Endothelial cell of umbilical vein (primary cell): ENCODE measurements around the gene KRT10. TPM values are rescaled to one million over a fixed set of nuclear protein-coding genes. Genes with fewer than 3 reads are reported as not detected.

Experiments used
- BruUV-seq: library from RNA; stranded (reverse); fragments of 400-500 nt; replicated peaks from 2 replicates; lab custom pipeline; 2021; lab: Mats Ljungman, UMichigan
- CTCF ChIA-PET: fragments of 300-600, 350-600 bp; sonication (Branson Sonifier 250); formaldehyde crosslinking; loops from one replicate; lab custom pipeline; 2021; ENCODE audit warnings: antibody characterized with exemption, inconsistent platforms; lab: Charles Lee
- POLR2A ChIA-PET: fragments of 300-600, 350-600 bp; sonication (Branson Sonifier 250); formaldehyde crosslinking; loops from one replicate; lab custom pipeline; 2021; ENCODE audit warnings: antibody characterized with exemption, inconsistent platforms; lab: Charles Lee
- DNase-seq: peaks from one replicate; pipeline ENCODE4 v3.0.0-alpha.2; 2011; ENCODE audit warnings: low read depth, low spot score
- FAIRE-seq: peaks from 2 replicates; lab custom pipeline; 2011; peaks lifted over from hg19 to GRCh38; lab: Jason Lieb, UNC
- H2AFZ ChIP-seq: 2 replicates; pipeline ENCODE4 v1.6.0; 2012; ENCODE audit warnings: low read depth, low read length, control low read depth, inconsistent platforms
- H3K27ac ChIP-seq: 2 replicates; pipeline ENCODE4 v1.5.1; 2011; ENCODE audit warnings: low read depth, mild to moderate bottlenecking, control low read depth, low read length, moderate library complexity; ENCODE audit not compliant: insufficient read depth
- H3K27me3 ChIP-seq, 2 experiments: 2 replicates each; pipeline versions ENCODE4 v1.6.0 to v1.6.1; 2011; ENCODE audit warnings: low read length in 2 of 2, mixed read lengths in 1 of 2; ENCODE audit not compliant: control insufficient read depth in 2 of 2, insufficient read depth in 2 of 2
- H3K36me3 ChIP-seq, 2 experiments: 2 replicates in 1 of 2; 3 replicates in 1 of 2; pipeline ENCODE4 v1.5.1; 2011; ENCODE audit warnings: low read length in 2 of 2, mild to moderate bottlenecking in 1 of 2, moderate library complexity in 1 of 2; ENCODE audit not compliant: control insufficient read depth in 2 of 2, insufficient read depth in 2 of 2; ENCODE audit errors: extremely low read depth in 1 of 2
- H3K4me1 ChIP-seq: 3 replicates; pipeline ENCODE4 v1.5.1; 2011; ENCODE audit warnings: mild to moderate bottlenecking, low read length; ENCODE audit not compliant: control insufficient read depth, insufficient read depth; ENCODE audit errors: extremely low read depth
- H3K4me2 ChIP-seq: 2 replicates; pipeline ENCODE4 v1.6.1; 2011; ENCODE audit warnings: low read length, control low read depth, mixed read lengths; ENCODE audit not compliant: insufficient read depth
- H3K4me3 ChIP-seq, 3 experiments: fragments of 200-600 bp in 1 of 3; sonication (generic), shearing (Covaris generic) in 1 of 3; replicated peaks in 1 of 3; 2 replicates each; pipeline ENCODE4 v1.5.1; 2011 to 2016; ENCODE audit warnings: control low read depth in 3 of 3, low read length in 3 of 3, mild to moderate bottlenecking in 2 of 3, inconsistent platforms in 1 of 3, low read depth in 1 of 3, moderate library complexity in 1 of 3; ENCODE audit not compliant: insufficient read depth in 1 of 3
- H3K79me2 ChIP-seq: 2 replicates; pipeline ENCODE4 v1.6.0; 2012; ENCODE audit warnings: low read length, inconsistent platforms; ENCODE audit not compliant: control insufficient read depth, insufficient read depth
- H3K9ac ChIP-seq: replicated peaks from 2 replicates; pipeline ENCODE3; 2011; ENCODE audit warnings: low read length, control low read depth; ENCODE audit not compliant: insufficient read depth; ENCODE audit errors: extremely low read depth
- H3K9me1 ChIP-seq: replicated peaks from 3 replicates; pipeline ENCODE4 v1.6.0; 2011; ENCODE audit warnings: mild to moderate bottlenecking, low read length; ENCODE audit not compliant: control insufficient read depth, insufficient read depth; ENCODE audit errors: extremely low read depth
- H3K9me3 ChIP-seq: replicated peaks from 2 replicates; pipeline ENCODE4 v1.5.1; 2012; ENCODE audit warnings: low read length, inconsistent platforms; ENCODE audit not compliant: control insufficient read depth, insufficient read depth
- H4K20me1 ChIP-seq: replicated peaks from 2 replicates; pipeline ENCODE3; 2011; ENCODE audit warnings: mild to moderate bottlenecking, low read length; ENCODE audit not compliant: control insufficient read depth, insufficient read depth; ENCODE audit errors: extremely low read depth
- EZH2 ChIP-seq: IDR thresholded peaks from 2 replicates; pipeline ENCODE4 v1.6.1; 2012; ENCODE audit warnings: borderline replicate concordance, low read depth, mild to moderate bottlenecking, moderate library complexity, low read length, inconsistent platforms; ENCODE audit not compliant: severe bottlenecking
- FOS ChIP-seq: IDR thresholded peaks from 2 replicates; pipeline ENCODE4 v1.6.1; 2011; ENCODE audit warnings: mild to moderate bottlenecking, low read length, moderate library complexity, borderline replicate concordance; ENCODE audit not compliant: insufficient read depth
- GATA2 ChIP-seq: IDR thresholded peaks from 2 replicates; pipeline ENCODE4 v1.7.0; 2011; ENCODE audit warnings: low read depth, mild to moderate bottlenecking, moderate library complexity, mixed read lengths, low read length; ENCODE audit not compliant: insufficient read length, insufficient read depth
- JUN ChIP-seq: IDR thresholded peaks from 2 replicates; pipeline ENCODE4 v1.6.1; 2011; ENCODE audit warnings: borderline replicate concordance, low read depth; ENCODE audit not compliant: insufficient read length, insufficient read depth
- MYC ChIP-seq: IDR thresholded peaks from one replicate; pipeline ENCODE4 v1.6.1; 2011; ENCODE audit warnings: mild to moderate bottlenecking, low read depth, low read length
- POLR2A ChIP-seq: IDR thresholded peaks from 2 replicates; pipeline ENCODE4 v1.6.1; 2012; ENCODE audit warnings: low read depth, mild to moderate bottlenecking, control low read depth, low read length
- POLR2AphosphoS5 ChIP-seq: IDR thresholded peaks from 2 replicates; pipeline ENCODE4 v1.6.1; 2012; ENCODE audit warnings: low read depth, mild to moderate bottlenecking, control low read depth, low read length, moderate library complexity; ENCODE audit not compliant: insufficient read depth
- dilution Hi-C: fragments of 300-500 bp; cut with MboI; formaldehyde crosslinking; loops from one replicate; pipeline ENCODE4 v1.15.0; 2019; ENCODE audit warnings: low sequenced_read_pairs; ENCODE audit not compliant: extremely low pct_ligation_motif_present
- intact Hi-C: fragments of 100-400 bp; cut with micrococcal nuclease; formaldehyde crosslinking; loops from one replicate; pipeline ENCODE4 v1.10.0; 2022
- polyA plus RNA-seq, 4 experiments: library from polyadenylated mRNA; depleted of rRNA in 3 of 4; stranded (reverse) in 3 of 4; unstranded in 1 of 4; fragments of >200 nt; gene quantifications; 2 replicates each; pipeline versions ENCODE4 v1.2.1 to v1.2.3, GENCODE V29; 2011 to 2012; ENCODE audit warnings: missing spikeins in 1 of 4
- total RNA-seq: library from RNA; stranded (reverse); gene quantifications from 2 replicates; pipeline ENCODE4 v1.2.3, GENCODE V29; 2021
- TF ChIP-seq, protein P1 (sequence below): IDR thresholded peaks from 2 replicates; pipeline ENCODE4 v1.6.1; 2011; ENCODE audit not compliant: insufficient read depth, insufficient read length
- TF ChIP-seq, protein P2 (sequence below), 2 donors: IDR thresholded peaks; 1 replicate in 1 of 2; 2 replicates in 1 of 2; pipeline ENCODE4 v1.5.1; 2011; ENCODE audit warnings: low read length in 2 of 2, mild to moderate bottlenecking in 2 of 2, moderate library complexity in 2 of 2, control low read depth in 1 of 2, inconsistent platforms in 1 of 2, low read depth in 1 of 2; ENCODE audit not compliant: insufficient read depth in 1 of 2; ENCODE audit errors: extremely low read depth in 1 of 2

KRT10 gene
- total and polyA plus RNA-seq, 2 donors (not counting 3 experiments of a cell fraction or from before 2014, with no cell fraction given): 5.1 to 55.6 TPM

DNA sequence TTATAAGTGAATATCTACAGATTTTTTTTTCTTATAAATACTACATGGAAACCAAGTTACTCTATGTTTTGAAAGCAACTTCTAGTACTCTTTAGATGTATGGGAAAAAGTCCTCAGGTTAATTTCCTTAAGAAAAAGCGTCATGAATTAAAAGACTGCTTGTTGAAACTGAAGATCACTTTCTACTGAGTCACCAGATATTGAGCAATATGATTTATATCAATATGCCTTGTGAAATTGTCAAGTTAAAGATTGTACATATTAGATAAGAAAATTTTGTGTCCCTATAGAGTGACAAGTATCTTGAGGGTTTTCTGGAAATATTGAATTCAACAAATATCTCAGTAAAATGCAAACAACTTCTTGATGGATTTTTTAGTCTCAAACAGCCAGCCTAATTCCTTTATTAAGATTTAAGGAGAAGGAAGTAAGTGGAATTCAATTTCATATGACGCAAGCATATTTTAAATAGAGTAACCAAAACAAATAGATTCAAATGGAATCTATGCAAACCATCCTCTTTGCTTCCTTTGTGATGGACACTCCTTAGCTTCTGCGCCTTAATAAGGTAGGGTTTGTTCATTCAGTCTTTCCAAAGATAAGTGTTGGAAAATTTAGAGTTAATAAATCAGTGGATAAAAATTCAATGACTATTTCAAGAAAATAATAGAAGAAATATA, 28.0 kb upstream of the KRT10 start:
- Histone ChIP-seq H3K9me3 (no peaks in the 10 kb centered on the region), H3K79me2 (no peaks in the 10 kb centered on the region), H3K9ac (no peak overlapping the region), H4K20me1 (no peaks in the 10 kb centered on the region), H3K4me1 (peaks cover 8% of the 10 kb centered on the region), H3K27me3 (peaks cover 7 to 10% of the 10 kb centered on the region in 2 experiments), H3K9me1 (no peaks in the 10 kb centered on the region), H2AFZ (no peak overlapping the region), H3K36me3 (no peaks in the 10 kb centered on the region), H3K27ac (no peak overlapping the region), H3K4me2 (no peak overlapping the region), H3K4me3 (no peak overlapping the region)
- FAIRE-seq (no peak), DNase-seq (no peak)
- ChIA-PET CTCF (no interaction called here), POLR2A (no interaction called here)
- BruUV-seq: no TSS peak
- TF ChIP-seq JUN (no peak), POLR2A (no peak), MYC (no peak), GATA2 (no peak), EZH2 (no peak), POLR2AphosphoS5 (no peak), FOS (no peak)
- TF ChIP-seq, protein P1, sequence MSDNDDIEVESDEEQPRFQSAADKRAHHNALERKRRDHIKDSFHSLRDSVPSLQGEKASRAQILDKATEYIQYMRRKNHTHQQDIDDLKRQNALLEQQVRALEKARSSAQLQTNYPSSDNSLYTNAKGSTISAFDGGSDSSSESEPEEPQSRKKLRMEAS: no peak
- TF ChIP-seq, protein P2, sequence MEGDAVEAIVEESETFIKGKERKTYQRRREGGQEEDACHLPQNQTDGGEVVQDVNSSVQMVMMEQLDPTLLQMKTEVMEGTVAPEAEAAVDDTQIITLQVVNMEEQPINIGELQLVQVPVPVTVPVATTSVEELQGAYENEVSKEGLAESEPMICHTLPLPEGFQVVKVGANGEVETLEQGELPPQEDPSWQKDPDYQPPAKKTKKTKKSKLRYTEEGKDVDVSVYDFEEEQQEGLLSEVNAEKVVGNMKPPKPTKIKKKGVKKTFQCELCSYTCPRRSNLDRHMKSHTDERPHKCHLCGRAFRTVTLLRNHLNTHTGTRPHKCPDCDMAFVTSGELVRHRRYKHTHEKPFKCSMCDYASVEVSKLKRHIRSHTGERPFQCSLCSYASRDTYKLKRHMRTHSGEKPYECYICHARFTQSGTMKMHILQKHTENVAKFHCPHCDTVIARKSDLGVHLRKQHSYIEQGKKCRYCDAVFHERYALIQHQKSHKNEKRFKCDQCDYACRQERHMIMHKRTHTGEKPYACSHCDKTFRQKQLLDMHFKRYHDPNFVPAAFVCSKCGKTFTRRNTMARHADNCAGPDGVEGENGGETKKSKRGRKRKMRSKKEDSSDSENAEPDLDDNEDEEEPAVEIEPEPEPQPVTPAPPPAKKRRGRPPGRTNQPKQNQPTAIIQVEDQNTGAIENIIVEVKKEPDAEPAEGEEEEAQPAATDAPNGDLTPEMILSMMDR (IDR thresholded peaks at IDR 0.05; ENCODE audit: extremely low read depth in 1 of 2, insufficient read depth in 1 of 2, low read depth in 1 of 2, low read length in 2 of 2): no peak
- dilution Hi-C loops (no loop called here), intact Hi-C loops (no loop called here)
